ENCODE data around the gene MYO1A.
A peak's percentile ranks its signal among the peaks of the same experiment; 100 is the strongest.

Gene MYO1A

DNA sequence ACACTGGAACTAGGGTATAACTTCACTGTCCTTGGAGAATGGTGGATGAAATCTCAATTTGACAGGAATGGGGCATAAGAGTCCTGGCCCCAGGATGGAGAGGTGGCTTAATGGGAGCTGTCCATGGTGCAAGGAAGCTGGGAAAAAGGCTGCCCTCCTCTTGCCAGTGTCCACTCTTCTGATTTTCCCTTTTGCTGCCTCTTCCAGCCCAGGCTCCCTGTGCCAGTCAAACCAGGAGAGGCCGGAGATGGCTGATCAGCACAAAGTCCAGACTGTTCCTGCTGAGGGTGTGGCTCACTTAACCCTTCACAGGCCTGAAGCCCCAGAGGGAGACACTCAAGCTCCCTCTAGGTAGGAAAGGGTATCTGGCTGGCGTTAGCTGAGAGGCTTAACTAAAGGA lies at the start of gene MYO1A:
Gene MYO1A (minus strand): TSS at position 240 of the 400 bp plus-strand sequence. CDS start 1,806 bp downstream, outside the sequence.
- DNase-seq, result no peak

DNA sequence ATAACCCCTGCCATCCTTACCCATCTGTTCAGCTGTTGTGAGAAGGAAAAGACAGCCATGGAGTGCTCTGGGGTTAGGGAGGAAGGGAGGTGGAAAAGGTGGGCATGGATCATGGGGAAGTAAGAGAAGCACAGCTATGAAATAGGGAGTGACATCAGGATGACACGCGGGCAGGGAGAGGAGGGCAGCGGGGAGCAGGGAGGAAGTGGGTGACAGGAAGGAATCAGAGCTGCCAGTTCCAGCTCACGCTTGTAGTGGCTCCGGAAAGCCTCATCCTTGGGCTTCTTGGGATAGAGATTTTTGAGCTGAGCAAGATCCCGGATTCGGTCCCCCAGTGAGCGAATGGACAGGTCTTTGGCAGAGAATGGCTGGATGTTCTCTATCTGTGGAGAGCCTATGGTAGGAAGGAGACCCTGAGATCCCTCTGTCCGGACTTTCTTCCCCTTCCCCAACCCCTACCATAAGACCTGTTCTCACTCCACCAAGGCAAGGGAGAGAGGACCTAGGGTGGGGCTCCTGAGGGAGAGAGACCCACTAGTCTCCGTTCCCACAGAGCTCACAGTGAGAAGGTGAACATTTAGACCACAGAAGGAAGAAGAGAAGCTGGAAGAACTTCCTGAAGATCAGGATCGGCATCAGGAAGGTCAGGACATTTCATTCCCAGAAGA lies 49.3 kb upstream of the MYO1A start:
- DNase-seq, result no peak

DNA sequence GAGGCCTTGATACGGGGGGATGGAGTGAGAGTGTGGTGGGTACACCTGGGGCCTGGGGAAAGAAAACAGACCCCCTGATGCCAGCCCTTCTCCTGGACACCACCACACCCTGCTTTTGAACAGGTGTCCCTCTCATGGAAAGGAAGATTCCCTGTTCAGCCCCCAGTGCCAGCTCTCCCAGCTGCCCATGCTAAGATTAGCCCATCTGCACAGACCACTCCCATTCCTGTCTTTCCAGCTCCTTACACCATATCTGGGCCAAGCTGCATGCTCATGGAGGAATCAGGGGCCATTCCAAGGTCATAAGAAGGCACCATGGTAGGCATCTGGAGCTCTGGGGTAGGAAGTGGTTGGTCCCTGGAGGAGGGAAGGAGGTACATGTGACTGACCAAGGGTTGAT lies 48.6 kb upstream of the MYO1A start:
- no peak for DNase-seq

DNA sequence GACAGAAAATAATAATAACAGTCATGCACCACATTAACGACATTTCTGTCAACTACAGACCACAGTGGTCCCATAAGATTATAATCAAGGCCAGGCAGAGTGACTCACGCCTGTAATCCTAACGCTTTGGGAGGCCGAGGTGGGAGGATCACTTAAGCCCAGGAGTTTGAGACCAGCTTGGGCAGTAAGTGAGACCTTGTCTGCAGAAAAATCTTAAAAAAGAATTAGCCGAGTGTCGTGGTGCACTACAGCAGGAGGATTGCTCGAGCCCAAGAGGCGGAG lies 47.6 kb upstream of the MYO1A start:
- DNase-seq, result no peak

GRCh38 chr12:57096748-57097553 lies 47.0 kb upstream of the MYO1A start:
- no peak for DNase-seq

DNA sequence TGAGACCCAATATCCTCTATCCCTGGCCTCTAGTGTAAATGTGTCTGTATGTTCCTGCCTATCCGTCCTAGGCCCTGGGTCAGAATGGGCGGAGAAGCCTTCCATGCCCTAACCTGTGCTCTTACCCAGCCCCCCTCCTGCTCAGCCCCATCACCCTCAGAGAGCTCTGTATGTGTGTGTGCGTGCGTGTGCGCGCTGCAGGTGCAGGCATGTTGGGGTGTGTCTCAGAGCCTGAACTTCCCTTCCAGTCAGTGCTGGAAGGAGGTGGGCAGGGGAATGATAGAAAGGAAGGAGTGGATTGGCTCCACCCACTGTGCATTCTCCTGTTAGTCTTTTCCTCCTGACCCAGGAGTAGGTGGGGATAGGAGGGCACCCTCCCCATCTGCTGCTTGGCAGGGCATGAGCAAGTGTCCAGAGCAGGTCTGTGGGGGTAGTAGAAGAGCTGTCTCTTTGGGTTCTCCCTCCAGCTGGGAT lies 46.2 kb upstream of the MYO1A start:
- DNase-seq, result peak; percentile 41 to 75 (median 58)

GRCh38 chr12:57095440-57095839 lies 45.5 kb upstream of the MYO1A start:
- DNase-seq, result no peak

- DNase-seq, result no peak
Measured at GRCh38 chr12:57094208-57095160, 44.6 kb upstream of the MYO1A start.

DNA sequence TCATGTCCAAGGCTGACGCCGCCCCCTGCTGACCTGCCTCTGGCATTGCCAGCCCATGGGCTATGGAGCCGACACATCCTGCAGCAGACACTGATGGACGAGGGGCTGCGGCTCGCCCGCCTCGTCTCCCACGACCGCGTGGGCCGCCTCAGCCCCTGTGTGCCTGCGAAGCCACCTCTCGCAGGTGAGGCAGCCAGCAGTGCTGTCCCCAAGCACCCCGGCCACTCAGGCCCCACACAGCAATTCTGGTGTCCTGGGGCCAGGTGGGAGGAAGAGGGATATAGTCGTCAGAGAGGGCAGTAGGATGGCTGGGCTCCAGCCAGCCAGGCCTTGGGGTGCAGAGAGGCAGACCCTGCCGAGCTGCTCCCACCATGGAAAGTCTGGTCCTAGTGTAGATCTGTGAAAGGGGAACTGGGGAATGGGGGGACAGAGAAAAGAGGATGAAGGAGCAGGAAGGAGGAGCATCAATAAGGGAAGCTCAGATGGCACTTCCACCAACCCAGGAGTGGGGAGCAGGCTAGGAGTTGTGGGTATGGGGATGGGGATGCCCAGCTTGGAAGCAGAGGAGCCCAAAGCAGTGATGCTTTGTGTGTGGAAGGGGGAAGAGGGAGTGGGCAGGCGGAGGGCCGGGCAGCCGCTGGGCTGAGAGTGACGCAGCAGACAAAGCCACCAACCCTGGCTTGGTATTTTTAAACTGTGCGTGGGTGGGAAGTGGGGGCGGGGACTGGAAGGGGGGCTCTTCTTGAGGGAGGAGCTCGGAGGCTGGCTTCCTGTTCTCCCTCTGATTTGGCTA lies 43.7 kb upstream of the MYO1A start:
- no peak for DNase-seq

GRCh38 chr12:57092876-57093414 lies 43.0 kb upstream of the MYO1A start:
- DNase-seq, result no peak

DNA sequence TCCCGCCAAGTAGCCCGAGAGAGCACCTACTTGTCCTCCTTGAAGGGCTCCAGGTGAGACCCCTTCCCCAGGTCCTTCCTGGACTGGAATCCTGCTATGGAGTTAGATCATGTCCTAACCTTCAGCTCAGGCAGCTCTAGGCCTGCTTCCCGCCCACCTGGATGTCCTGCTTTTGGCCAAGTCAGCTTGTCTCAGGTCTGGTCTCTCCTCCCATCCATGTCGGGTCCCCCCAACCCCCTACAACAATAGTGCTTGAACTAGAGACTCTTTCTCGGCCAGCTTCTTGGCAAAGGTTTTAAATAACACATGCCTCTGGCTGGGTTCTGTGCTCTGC lies 42.6 kb upstream of the MYO1A start:
- DNase-seq, result no peak

DNA sequence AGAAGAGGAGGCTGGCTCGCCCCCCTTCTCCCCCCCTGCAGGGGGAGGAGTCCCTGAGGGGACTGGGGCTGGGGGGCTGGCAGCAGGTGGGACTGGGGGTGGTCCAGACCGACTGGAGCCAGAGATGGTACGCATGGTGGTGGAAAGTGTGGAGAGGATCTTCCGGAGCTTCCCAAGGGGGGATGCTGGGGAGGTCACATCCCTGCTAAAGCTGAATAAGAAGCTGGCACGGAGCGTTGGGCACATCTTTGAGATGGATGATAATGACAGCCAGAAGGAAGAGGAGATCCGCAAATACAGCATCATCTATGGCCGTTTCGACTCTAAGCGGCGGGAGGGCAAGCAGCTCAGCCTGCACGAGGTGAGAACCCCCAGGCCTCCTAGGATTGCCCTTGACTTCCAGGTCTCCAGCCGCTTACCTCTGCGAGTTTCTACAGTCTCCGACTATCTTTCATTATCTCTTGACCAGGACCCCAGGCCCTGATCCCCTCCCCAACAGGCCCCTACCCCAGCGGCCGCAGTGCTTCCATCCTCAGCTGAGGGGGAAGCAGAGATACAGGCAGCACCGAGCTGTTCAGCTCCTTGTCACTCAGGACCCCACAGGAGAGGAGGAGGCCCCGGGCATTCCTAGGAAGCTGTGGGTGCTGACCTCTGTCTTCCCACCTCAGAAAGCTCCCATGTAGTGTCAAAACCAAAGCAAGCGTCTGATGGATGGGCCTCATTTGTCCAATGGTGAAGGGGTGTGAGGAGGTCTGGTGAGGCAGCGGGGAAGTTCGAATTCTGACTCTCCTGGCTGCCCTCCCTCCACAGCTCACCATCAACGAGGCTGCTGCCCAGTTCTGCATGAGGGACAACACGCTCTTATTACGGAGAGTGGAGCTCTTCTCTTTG lies 42.0 kb upstream of the MYO1A start:
- no peak for DNase-seq

DNA sequence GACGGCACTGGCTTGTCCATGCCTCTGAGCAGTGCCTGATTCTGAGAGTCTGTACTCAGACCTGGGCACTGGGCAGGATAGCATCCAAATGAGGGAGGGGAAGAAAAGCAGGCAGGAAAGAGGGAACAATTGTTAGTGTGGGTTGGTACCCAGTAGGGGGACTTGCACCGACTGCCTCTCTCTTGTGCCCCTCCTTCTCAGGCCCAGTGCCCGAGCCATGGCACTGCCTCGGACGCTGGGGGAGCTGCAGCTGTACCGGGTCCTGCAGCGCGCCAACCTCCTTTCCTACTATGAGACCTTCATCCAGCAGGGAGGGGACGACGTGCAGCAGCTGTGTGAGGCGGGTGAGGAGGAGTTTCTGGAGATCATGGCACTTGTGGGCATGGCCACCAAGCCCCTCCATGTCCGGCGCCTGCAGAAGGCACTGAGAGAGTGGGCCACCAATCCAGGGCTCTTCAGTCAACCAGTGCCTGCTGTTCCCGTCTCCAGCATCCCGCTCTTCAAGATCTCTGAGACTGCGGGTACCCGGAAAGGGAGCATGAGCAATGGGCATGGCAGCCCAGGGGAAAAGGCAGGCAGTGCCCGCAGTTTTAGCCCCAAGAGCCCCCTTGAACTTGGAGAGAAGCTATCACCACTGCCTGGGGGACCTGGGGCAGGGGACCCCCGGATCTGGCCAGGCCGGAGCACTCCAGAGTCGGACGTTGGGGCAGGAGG lies 41.2 kb upstream of the MYO1A start:
- no peak for DNase-seq

DNA sequence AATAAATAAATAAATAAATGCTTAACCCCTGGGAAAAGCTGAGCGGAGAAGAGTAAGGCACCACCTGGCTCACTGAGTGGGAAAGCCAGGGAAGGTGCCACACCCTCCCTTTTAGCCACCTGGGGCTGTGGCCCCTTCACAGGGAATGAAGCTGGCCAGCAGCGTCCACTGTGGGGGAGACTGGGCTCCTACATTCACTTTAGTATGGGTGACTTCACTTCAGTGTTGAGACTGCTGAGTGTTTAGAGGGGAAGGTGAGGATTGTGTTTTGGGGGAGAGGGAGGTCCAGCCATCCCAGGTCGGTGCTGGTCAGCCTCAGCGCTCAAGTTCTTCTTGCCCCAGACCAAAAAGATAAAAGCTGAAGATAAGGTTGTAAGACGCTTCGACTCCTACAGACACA lies 40.6 kb upstream of the MYO1A start:
- DNase-seq, result no peak

DNA sequence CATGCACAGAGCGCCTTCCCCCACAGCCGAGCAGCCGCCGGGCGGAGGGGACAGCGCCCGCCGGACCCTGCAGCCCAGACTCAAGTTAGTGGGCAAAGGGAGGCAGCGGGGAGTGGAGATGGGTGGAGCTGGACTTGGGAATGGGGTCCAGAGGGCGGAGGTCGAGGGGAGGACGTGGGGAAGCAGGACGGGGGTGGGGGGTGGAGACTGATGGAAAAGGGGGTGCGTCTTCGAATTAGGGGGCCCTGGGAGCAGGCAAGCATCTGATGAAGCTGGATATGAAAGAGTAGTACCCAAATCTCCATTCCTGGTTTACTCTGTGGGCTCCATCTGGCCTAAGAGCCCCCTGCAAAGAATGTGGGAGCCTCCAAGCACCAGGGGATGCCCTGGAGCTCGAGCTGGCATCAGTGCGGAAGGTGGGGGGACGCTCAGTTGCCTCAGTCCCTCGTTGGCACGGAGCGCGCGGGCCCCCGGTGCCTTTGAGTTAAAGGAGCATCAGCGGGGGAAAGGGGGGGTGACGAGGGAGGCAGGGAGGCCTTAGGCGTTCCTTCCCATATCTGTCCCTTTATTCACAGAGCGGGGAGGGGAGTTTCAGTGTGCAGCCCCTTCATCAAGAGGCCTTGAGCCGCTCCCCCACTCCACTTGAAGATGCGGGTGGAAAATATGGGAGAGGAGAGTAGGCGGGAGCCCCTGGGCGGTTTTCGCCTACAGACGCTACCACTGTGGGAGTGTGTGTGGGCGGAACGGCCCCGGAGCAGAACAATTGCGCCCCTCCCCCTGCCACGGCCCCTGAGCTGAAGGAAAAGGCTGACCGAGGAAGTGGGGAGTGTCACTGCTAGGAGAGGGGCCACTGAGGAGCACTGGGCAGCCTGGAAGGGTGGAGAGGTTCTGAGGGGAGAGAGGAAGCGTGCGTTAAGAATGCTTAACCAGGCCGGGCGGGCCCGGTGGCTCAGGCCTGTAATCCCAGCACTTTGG lies 39.6 kb upstream of the MYO1A start:
- DNase-seq, result peak; percentile 54 to 74 (median 67)

DNA sequence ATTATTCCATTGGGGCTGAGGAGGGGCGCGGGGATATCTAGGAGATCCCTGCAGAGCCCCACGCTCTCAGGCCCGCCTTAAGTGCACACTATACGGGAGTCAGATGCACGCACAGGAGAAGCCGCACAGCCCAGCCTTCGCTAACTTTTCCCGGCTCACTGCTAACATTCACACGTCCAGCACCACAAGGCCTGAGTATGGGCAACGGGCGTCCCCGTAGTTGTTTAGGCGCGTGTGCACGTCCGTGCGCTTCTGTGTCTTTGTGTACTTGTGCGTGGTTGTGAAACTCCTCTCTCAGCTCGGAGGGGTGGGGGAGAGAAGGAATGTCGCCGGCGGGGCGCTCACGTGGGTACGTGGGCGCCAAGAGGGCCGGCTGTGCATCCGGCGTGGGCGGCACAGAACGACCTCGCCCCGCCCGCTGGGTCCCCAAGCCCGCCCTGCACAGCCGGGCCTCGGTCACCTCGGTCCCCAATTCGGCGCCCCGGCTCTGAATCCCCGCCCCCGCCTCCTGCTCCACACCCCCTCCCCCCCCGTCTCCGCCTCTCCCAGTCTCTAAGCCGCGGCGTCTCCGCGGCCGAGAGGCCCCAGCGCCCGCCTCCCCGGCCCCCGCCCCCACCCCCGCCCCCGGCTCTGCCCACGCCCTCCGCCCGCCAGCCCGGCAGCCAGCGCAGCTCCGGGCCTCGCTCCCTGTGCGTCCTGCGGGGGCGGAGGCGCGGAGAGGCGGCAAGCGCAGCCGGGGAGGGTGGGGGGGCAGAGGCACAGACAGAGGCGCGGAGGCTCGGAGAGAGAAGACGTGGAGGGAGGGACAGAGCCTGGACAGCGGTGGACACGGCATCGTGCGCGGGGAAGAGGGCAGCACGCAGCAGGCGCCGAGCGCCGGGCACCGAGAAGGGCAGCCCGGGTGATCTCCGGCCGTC lies 38.7 kb upstream of the MYO1A start, which contains the start of gene NAB2:
Gene NAB2 (plus strand): TSS at position 761 of the 917 bp plus-strand sequence. CDS start 158 bp downstream, outside the sequence.
- DNase-seq, result peak; percentile 88 to 94 (median 88)

DNA sequence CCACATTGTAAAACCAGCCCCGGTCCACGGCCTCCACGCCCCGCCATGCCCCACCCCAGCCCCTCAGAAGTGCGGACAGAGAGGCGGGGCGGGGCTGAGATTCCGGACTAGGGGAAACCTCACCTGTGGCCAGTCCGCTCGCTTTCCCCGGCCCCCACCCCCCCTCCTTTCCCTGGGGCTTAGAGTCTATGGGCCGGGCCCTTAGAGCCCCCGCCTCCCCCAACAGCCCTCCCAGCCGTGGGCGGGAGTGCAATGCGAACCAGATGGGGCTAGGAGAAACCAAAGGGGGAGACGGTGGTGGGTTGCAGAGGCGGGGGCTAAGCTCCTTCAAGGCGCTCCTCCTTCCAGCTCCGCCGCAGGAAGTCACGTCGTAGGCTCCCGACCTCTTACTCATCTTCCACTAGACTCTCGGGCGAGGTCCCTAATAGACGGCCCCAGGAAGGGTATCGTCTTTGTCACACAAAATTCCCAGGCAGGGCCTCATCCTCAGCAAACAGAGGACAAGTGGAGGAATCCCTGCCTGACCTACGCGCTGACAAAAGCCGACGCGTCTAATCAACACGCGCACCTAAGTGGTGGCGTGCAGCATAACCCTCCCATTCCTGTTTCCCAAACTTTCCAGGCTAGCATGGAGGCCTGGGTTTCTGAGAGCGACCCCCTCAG lies 37.9 kb upstream of the MYO1A start:
- peak; percentile 31 to 75 (median 64) for DNase-seq
